ENCODE measurements around the gene DISP3. TPM values are rescaled to one million over a fixed set of nuclear protein-coding genes. Genes with fewer than 3 reads are reported as not detected.

The DISP3 gene
- total RNA-seq, 2 experiments from 2014 or later, result 0.63 to 0.65 TPM

DNA sequence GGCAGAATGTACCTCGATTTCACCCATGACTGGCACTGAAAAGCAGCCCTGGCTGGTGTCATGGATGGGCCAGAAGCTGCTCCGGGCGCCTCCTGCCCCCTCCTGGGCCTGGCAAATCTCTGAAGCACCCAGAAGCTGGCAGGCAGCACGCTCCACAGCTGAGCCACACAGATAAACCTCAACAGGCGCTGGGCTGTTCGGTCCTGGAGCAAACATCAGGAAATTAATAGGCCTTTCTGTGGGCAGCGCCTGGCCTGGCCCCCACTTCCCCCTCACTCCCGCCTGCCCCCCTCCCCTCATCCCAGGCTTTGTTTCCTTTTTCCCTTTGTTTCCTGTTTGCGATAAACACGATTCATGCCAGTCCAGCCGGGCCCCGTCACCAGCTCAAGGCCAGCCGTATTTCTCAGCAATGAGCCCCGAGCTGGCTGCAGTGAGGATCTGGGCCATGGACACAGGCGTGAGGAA is 20.1 kb upstream of the DISP3 start:
- Mint-ChIP-seq H3K4me3 (no peak overlapping the region), H3K4me1 (ENCODE audit: low read depth) (peaks cover 11% of the 10 kb centered on the region), H3K27ac (no peak overlapping the region), H3K36me3 (ENCODE audit: low read depth) (no peaks in the 10 kb centered on the region), H3K9me3 (no peaks in the 10 kb centered on the region), H3K27me3 (no peaks in the 10 kb centered on the region)
- DNase-seq (no peak), ATAC-seq (no peak)
- POLR2A ChIA-PET, result no interaction called here
- CTCF ChIA-PET, result no interaction called here
- TF ChIP-seq, protein P1, sequence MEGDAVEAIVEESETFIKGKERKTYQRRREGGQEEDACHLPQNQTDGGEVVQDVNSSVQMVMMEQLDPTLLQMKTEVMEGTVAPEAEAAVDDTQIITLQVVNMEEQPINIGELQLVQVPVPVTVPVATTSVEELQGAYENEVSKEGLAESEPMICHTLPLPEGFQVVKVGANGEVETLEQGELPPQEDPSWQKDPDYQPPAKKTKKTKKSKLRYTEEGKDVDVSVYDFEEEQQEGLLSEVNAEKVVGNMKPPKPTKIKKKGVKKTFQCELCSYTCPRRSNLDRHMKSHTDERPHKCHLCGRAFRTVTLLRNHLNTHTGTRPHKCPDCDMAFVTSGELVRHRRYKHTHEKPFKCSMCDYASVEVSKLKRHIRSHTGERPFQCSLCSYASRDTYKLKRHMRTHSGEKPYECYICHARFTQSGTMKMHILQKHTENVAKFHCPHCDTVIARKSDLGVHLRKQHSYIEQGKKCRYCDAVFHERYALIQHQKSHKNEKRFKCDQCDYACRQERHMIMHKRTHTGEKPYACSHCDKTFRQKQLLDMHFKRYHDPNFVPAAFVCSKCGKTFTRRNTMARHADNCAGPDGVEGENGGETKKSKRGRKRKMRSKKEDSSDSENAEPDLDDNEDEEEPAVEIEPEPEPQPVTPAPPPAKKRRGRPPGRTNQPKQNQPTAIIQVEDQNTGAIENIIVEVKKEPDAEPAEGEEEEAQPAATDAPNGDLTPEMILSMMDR (IDR thresholded peaks at IDR 0.05), result no peak
- intact Hi-C loops (cut with micrococcal nuclease), result no loop called here

DNA sequence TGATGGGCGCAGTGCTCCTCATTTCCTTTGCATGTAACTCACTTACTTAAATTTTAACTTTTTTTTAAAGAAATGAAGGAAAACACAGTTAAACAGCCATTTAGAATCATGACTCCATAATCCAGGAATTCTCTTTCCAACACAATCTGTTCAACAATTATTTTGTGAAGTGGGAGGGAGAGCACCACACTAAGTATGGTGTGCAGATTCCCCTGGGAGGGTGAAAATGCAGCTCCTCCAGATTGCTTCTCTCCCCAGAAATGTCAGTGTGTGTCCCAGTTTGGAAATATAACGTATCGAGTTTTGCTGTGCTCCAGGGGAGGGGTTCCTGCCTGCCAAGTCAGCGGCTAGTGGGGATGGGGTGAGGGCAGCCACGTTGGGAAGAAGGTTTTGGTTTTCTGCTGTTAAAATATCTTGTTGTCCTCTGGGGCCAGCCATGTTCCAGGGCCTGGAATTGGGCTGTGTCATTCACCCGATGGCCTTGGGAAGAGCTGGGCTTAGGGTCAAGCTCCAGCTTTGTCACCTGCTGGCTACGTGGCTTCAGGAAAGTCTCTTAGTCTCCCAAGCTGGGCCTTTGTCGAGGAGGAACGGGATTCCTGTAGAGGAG is 17.3 kb upstream of the DISP3 start:
- H3K9me3 Mint-ChIP-seq, result no peaks in the 10 kb centered on the region
- POLR2A ChIA-PET, result no interaction called here
- no peak overlapping the region for H3K27ac Mint-ChIP-seq
- H3K4me3 Mint-ChIP-seq, result no peak overlapping the region
- H3K36me3 Mint-ChIP-seq (ENCODE audit: low read depth), result no peaks in the 10 kb centered on the region
- DNase-seq (no peak), ATAC-seq (no peak)
- H3K27me3 Mint-ChIP-seq, result no peaks in the 10 kb centered on the region
- CTCF ChIA-PET, result no interaction called here
- H3K4me1 Mint-ChIP-seq (ENCODE audit: low read depth), result peaks cover 9% of the 10 kb centered on the region
- TF ChIP-seq, protein P1 (IDR thresholded peaks at IDR 0.05), result no peak
- intact Hi-C loops (cut with micrococcal nuclease), result no loop called here

DNA sequence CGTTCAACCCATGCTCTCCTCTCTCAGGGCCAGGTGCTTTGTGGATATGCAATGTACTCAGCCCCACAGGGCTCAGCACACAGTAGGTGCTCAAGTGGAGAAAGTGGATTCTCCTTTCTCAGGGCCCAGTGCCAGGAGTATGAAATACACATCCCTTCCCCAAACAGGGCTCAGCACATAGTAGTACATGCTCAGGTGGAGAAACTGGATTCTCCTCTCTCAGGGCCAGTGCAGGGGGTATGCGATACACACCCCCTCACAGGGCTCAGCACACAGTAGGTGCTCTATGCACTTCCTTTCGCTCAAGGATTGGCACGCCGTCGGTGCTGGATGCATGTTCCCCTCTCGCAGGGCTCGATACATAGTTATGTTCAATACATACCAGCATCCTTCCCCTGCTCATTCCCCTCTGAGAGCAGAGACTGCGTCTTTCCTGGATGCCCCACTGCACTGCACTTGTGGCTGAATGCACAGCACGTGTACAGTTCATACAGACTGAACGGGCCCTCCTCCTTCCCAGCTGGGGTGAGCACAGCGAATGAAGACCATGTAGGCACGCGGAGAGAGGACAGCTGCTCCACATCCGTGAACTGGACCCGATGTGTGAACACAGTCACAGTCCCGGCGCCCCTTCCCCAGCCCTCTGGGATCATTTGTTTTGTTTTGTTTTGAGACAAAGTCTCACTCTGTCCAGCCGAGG is 16.6 kb upstream of the DISP3 start:
- ATAC-seq (no peak), DNase-seq (no peak)
- TF ChIP-seq, protein P1 (IDR thresholded peaks at IDR 0.05), result no peak
- POLR2A ChIA-PET, result no interaction called here
- Mint-ChIP-seq H3K36me3 (ENCODE audit: low read depth) (no peaks in the 10 kb centered on the region), H3K27me3 (no peaks in the 10 kb centered on the region), H3K27ac (no peak overlapping the region), H3K4me3 (no peak overlapping the region), H3K4me1 (ENCODE audit: low read depth) (peaks cover 3% of the 10 kb centered on the region), H3K9me3 (no peaks in the 10 kb centered on the region)
- CTCF ChIA-PET, result no interaction called here
- intact Hi-C loops (cut with micrococcal nuclease), result no loop called here

DNA sequence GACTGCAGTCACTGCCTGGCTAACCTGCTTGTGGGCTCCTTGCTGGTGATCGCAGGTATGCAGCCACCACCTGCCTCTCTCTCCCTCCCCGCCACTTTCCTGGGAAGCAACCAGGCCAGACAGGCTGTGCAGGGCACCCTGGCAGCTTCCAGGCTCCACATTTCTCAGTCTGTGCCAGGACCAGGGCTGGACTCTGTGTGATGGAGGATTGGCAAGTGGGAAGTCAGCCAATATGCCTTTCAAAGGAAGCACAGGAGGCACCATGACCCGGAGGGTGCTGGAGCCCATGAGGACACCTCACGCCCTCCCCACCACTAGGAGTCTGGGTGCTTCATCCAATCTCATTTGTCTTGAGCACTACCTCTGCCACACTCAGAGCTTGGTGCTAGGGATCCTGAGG is 15.8 kb upstream of the DISP3 start:
- TF ChIP-seq, protein P1 (IDR thresholded peaks at IDR 0.05), result no peak
- Mint-ChIP-seq H3K36me3 (ENCODE audit: low read depth) (no peaks in the 10 kb centered on the region), H3K4me3 (no peak overlapping the region), H3K4me1 (ENCODE audit: low read depth) (no peaks in the 10 kb centered on the region), H3K9me3 (no peaks in the 10 kb centered on the region), H3K27ac (no peak overlapping the region), H3K27me3 (no peaks in the 10 kb centered on the region)
- ATAC-seq, result no peak
- POLR2A ChIA-PET, result no interaction called here
- no peak for DNase-seq
- intact Hi-C loops (cut with micrococcal nuclease), result no loop called here
- CTCF ChIA-PET, result interaction anchor here (0.7 kb wide), 1 partner anchor 34 kb away, joined by 3 read pairs; no protein-coding TSS in a partner anchor

DNA sequence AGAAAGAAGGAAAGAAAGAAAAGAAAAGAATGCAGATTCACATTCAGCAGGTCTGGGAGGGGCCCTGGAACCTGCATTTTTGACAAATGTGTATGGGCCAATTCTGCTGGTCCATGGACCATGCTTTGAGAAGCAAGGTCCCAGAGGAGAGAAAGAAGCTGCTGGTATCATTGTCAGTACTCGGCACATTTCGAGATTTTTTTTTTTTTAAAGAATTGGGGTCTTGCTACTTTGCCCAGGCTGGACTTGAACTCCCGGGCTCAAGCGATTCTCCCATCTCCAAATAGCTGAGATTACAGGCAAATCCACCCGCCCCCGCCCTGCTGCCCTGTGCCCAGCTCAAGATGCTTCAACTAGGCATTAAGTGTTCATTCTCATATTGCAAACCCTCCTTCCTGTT is 13.6 kb upstream of the DISP3 start:
- ChIA-PET CTCF (no interaction called here), POLR2A (interaction anchor here (0.7 kb wide), 1 partner anchor 367 kb away, joined by 3 read pairs; no protein-coding TSS in a partner anchor)
- intact Hi-C loops (cut with micrococcal nuclease), result no loop called here
- H3K27me3 Mint-ChIP-seq, result no peaks in the 10 kb centered on the region
- no peaks in the 10 kb centered on the region for H3K36me3 Mint-ChIP-seq (ENCODE audit: low read depth)
- no peak overlapping the region for H3K4me3 Mint-ChIP-seq
- H3K27ac Mint-ChIP-seq, result no peak overlapping the region
- TF ChIP-seq, protein P1 (IDR thresholded peaks at IDR 0.05), result no peak
- ATAC-seq, result no peak
- no peaks in the 10 kb centered on the region for H3K9me3 Mint-ChIP-seq
- DNase-seq, result no peak
- no peaks in the 10 kb centered on the region for H3K4me1 Mint-ChIP-seq (ENCODE audit: low read depth)
